B cell (primary cell): ENCODE data around the gene ETV3.

Source experiments
- CTCF ChIP-seq: fragments of 200-600 bp; IDR thresholded peaks from one replicate; pipeline ENCODE4 v1.8.0; 2022; ENCODE audit warnings: antibody characterized with exemption, mild to moderate bottlenecking
- EZH2 ChIP-seq: IDR thresholded peaks from 2 replicates; pipeline ENCODE4 v1.6.1; 2012; ENCODE audit warnings: borderline replicate concordance, low read depth, mild to moderate bottlenecking, moderate library complexity, low read length; ENCODE audit not compliant: insufficient read depth, poor library complexity, severe bottlenecking

GRCh38 chr1:157115851-157116736 lies 22.1 kb downstream of the ETV3 start:
- TF ChIP-seq CTCF = no peak
- no peak for TF ChIP-seq EZH2
